ENCODE measurements around the gene NKIRAS1.

DNA sequence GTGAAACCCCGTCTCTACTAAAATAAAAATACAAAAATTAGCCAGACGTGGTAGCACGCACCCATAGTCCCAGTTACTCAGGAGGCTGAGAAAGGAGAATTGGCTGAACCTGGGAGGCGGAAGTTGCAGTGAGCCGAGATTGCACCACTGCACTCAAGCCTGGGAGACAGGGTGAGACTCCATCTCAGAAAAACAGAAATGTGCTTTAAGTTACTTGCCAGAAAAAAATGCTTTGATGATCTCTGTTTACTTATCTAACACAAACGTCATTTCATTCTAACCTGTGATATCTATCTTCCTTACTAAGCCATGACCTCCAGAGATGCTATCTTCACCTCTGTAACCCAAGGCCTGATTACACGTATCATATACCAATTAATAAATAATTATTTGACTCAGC, 7.4 kb downstream of the NKIRAS1 start:
- TF ChIP-seq POLR2AphosphoS5 (IDR thresholded peaks at IDR 0.05) = no peak
- TF ChIP-seq, protein P1, sequence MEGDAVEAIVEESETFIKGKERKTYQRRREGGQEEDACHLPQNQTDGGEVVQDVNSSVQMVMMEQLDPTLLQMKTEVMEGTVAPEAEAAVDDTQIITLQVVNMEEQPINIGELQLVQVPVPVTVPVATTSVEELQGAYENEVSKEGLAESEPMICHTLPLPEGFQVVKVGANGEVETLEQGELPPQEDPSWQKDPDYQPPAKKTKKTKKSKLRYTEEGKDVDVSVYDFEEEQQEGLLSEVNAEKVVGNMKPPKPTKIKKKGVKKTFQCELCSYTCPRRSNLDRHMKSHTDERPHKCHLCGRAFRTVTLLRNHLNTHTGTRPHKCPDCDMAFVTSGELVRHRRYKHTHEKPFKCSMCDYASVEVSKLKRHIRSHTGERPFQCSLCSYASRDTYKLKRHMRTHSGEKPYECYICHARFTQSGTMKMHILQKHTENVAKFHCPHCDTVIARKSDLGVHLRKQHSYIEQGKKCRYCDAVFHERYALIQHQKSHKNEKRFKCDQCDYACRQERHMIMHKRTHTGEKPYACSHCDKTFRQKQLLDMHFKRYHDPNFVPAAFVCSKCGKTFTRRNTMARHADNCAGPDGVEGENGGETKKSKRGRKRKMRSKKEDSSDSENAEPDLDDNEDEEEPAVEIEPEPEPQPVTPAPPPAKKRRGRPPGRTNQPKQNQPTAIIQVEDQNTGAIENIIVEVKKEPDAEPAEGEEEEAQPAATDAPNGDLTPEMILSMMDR (IDR thresholded peaks at IDR 0.05) = no peak
- no peak for TF ChIP-seq POLR2A (IDR thresholded peaks at IDR 0.05)
- no peak for TF ChIP-seq EP300 (IDR thresholded peaks at IDR 0.05)

All from suprapubic skin (tissue), 4 donors.